HUES6 (cell line): ENCODE data around the gene ASXL1.

Source experiments
- H3K27ac ChIP-seq: 2 replicates; pipeline ENCODE4 v1.7.0; 2013; ENCODE audit warnings: low read depth, mild to moderate bottlenecking, low read length, inconsistent platforms
- H3K27me3 ChIP-seq: 2 replicates; pipeline ENCODE4 v1.6.1; 2013; ENCODE audit warnings: low read length; ENCODE audit not compliant: control insufficient read depth, insufficient read depth
- H3K36me3 ChIP-seq: 2 replicates; pipeline ENCODE4 v1.6.1; 2013; ENCODE audit warnings: low read length; ENCODE audit not compliant: control insufficient read depth, insufficient read depth
- H3K4me1 ChIP-seq: 2 replicates; pipeline ENCODE4 v1.6.1; 2013; ENCODE audit warnings: low read length; ENCODE audit not compliant: control insufficient read depth, insufficient read depth
- H3K4me3 ChIP-seq: 2 replicates; pipeline ENCODE4 v1.5.1; 2013; ENCODE audit warnings: low read depth, low read length
- H3K9ac ChIP-seq: one replicate; pipeline ENCODE4 v1.6.1; 2013; ENCODE audit warnings: mild to moderate bottlenecking, low read length
- H3K9me3 ChIP-seq: 2 replicates; pipeline ENCODE4 v1.6.1; 2013; ENCODE audit warnings: low read depth, low read length; ENCODE audit not compliant: control insufficient read depth, insufficient read depth

The ASXL1 gene

GRCh38 chr20:32449057-32449889 lies 91.1 kb downstream of the ASXL1 start:
- 0 out of 2 replicates have a peak, but pooled peaks cover 8% of the 10 kb centered on the region for H3K4me1 ChIP-seq
- H3K27me3 ChIP-seq = no peaks in the 10 kb centered on the region
- no peak overlapping the region for H3K4me3 ChIP-seq
- no peak overlapping the region for H3K27ac ChIP-seq
- H3K36me3 ChIP-seq = peaks cover 80% of the 10 kb centered on the region
- H3K9ac ChIP-seq = no peak overlapping the region
- H3K9me3 ChIP-seq = no peaks in the 10 kb centered on the region

GRCh38 chr20:32449890-32450401 lies 91.8 kb downstream of the ASXL1 start:
- Histone ChIP-seq H3K9ac (no peak overlapping the region), H3K27ac (no peak overlapping the region), H3K27me3 (no peaks in the 10 kb centered on the region), H3K4me1 (0 out of 2 replicates have a peak, but pooled peaks cover 6% of the 10 kb centered on the region), H3K36me3 (peaks cover 84% of the 10 kb centered on the region), H3K9me3 (no peaks in the 10 kb centered on the region), H3K4me3 (no peak overlapping the region)

DNA sequence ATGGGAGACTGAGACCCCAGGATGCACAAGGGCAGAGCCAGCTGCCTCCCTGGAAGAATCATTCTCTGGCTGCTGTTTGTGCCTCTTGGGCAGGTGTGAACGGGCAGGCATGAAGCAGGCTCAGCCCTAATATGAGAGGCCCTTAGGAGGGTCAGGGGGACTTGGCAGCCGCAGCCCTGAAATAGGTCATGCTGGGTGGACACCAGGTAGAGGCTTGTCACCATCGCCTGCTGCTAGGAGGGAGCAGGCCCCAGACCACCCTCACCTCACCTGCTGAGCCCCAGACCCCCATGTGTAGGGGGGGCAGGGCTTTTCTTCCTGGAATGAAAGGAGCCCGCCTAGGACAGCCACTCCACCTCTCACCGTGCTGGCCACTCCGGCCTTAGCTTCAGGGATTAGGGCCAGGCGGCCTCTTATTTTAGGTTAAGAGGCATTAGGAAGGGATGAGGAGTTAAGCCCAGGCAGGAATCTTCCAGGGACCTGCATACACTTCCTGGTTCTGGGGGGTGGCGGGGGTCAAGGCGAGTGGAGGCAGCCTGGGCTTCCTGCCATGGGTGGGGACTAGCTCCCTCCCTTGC lies 92.4 kb downstream of the ASXL1 start:
- Histone ChIP-seq H3K9ac (no peak overlapping the region), H3K4me3 (no peak overlapping the region), H3K4me1 (no peaks in the 10 kb centered on the region), H3K27ac (no peak overlapping the region), H3K27me3 (no peaks in the 10 kb centered on the region), H3K9me3 (no peaks in the 10 kb centered on the region), H3K36me3 (peaks cover 87% of the 10 kb centered on the region)

GRCh38 chr20:32451340-32451681 lies 93.2 kb downstream of the ASXL1 start:
- no peak overlapping the region for H3K9ac ChIP-seq
- H3K27me3 ChIP-seq = no peaks in the 10 kb centered on the region
- no peaks in the 10 kb centered on the region for H3K9me3 ChIP-seq
- H3K27ac ChIP-seq = no peak overlapping the region
- no peak overlapping the region for H3K4me3 ChIP-seq
- peaks cover 85% of the 10 kb centered on the region for H3K36me3 ChIP-seq
- H3K4me1 ChIP-seq = peaks cover 2% of the 10 kb centered on the region; the same call in 1 of the 2 replicates

GRCh38 chr20:32451682-32452461 lies 93.7 kb downstream of the ASXL1 start:
- no peak overlapping the region for H3K27ac ChIP-seq
- H3K36me3 ChIP-seq = peaks cover 80% of the 10 kb centered on the region
- no peak overlapping the region for H3K9ac ChIP-seq
- no peak overlapping the region for H3K4me3 ChIP-seq
- H3K9me3 ChIP-seq = no peaks in the 10 kb centered on the region
- no peaks in the 10 kb centered on the region for H3K27me3 ChIP-seq
- H3K4me1 ChIP-seq = peaks cover 7% of the 10 kb centered on the region

GRCh38 chr20:32452776-32453466 lies 94.8 kb downstream of the ASXL1 start:
- H3K9ac ChIP-seq = no peak overlapping the region
- peaks cover 69% of the 10 kb centered on the region for H3K36me3 ChIP-seq
- H3K4me3 ChIP-seq = no peak overlapping the region
- peaks cover 10% of the 10 kb centered on the region for H3K4me1 ChIP-seq
- no peaks in the 10 kb centered on the region for H3K9me3 ChIP-seq
- H3K27ac ChIP-seq = no peak overlapping the region
- no peaks in the 10 kb centered on the region for H3K27me3 ChIP-seq

GRCh38 chr20:32453467-32454163 lies 95.5 kb downstream of the ASXL1 start:
- peaks cover 17% of the 10 kb centered on the region for H3K4me1 ChIP-seq
- H3K27me3 ChIP-seq = no peaks in the 10 kb centered on the region
- H3K4me3 ChIP-seq = no peak overlapping the region
- peaks cover 67% of the 10 kb centered on the region for H3K36me3 ChIP-seq
- no peaks in the 10 kb centered on the region for H3K9me3 ChIP-seq
- no peak overlapping the region for H3K9ac ChIP-seq
- no peak overlapping the region for H3K27ac ChIP-seq

DNA sequence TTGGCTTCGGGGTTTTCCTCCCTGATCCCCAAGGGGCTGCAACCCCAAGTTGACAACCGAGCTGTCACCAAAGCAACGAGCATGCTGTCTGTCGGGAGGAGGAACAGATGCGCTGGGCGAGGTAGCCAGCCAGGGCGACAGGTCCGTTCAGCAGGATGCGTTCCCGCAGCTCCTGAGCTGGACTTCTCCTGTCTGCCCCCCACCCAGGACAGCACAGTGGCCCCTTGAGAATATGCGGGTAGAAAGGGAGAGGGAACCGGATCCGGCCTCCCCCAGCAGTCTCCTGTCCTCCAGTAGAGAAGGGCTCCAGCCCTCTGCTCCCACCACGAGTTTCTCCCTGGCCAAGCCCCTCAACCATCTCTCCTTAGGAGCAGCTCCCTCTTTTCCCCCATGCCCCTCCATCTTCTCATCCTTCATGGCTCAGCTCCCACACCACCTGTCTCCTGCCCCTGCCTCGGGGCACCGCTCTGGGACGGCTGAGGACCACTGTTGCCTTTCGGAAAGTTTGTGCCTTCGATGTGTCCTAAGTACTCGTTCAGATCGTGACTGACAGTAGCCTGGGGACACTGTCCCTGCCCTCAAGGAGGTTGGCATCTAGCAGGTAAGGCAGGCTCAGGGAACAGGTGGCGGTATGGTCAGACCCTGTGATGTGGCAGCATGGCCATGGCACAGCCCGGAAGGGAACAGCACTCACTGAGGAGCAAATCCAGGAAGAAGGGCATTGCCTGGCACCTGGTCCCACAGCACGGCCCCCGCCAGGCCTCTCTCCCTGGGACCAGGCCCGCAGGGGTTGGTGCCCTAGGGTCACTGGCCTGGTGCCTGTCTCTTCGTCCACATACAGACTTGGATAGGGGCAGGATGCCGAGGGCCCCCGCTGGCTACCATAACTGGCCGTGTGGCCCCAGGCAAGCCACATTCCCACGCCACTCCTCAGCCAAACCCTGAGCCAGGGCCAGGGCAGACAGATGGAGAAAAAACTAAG lies 96.3 kb downstream of the ASXL1 start:
- Histone ChIP-seq H3K27me3 (no peaks in the 10 kb centered on the region), H3K9me3 (no peaks in the 10 kb centered on the region), H3K4me1 (peaks cover 17% of the 10 kb centered on the region), H3K4me3 (no peak overlapping the region), H3K27ac (no peak overlapping the region), H3K36me3 (peaks cover 64% of the 10 kb centered on the region), H3K9ac (no peak overlapping the region)

DNA sequence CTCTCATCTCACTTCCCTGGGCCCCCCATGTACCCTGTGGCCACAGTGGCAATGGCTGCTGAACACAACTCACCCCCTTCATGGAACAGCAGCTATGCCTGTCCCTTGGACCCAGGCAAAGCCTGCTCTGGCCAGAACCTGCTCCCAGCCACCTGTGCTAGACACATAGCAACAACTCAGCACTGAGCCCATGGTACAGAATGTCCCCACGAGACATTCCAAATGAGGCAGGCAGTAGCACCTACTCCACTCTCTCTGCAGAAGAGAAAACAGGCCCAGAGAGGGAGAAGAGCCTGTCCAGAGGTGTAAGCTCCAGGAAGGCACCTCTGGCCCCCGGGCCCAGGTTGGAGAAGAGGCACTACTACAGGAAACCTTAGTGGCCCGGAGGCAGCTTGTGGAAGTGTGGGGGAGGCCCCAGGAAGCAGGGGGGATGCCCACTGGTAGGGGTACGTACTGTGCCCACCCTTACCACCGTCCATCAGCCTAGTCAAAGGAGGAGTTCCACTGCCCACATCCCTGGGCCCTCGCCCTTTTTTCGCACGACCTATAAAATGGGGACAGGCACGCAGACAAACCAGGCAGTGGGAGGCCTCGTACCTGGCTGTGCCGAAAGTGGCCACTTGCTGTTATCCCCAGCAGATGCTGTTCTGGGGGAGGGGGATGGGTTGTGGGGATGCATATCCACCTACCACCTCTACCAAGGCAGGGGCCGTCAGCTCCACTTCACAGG lies 97.2 kb downstream of the ASXL1 start:
- H3K27ac ChIP-seq = no peak overlapping the region
- H3K36me3 ChIP-seq = peaks cover 57% of the 10 kb centered on the region
- no peak overlapping the region for H3K4me3 ChIP-seq
- peaks cover 17% of the 10 kb centered on the region for H3K4me1 ChIP-seq
- no peaks in the 10 kb centered on the region for H3K27me3 ChIP-seq
- H3K9ac ChIP-seq = no peak overlapping the region
- H3K9me3 ChIP-seq = no peaks in the 10 kb centered on the region
